ENCODE data around the gene LIX1L.

- TF ChIP-seq POLR2AphosphoS5 (IDR thresholded peaks at IDR 0.05; ENCODE audit: low read depth, low read length): no peak
- TF ChIP-seq SIN3A (IDR thresholded peaks at IDR 0.05; ENCODE audit: borderline replicate concordance, insufficient read depth, low read length): no peak
- TF ChIP-seq TAF1 (IDR thresholded peaks at IDR 0.05; ENCODE audit: borderline replicate concordance, insufficient read depth, low read length): no peak
Measured at GRCh38 chr1:145944532-145944931, 13.3 kb downstream of the LIX1L start.

Data from PFSK-1 (cell line).